ENCODE results near the gene ANKS1A. TPM values are rescaled to one million over a fixed set of nuclear protein-coding genes. Genes with fewer than 3 reads are reported as not detected.

ANKS1A gene
- total and polyA plus RNA-seq, 2 experiments from 2014 or later: 12.1 to 31.9 TPM

DNA sequence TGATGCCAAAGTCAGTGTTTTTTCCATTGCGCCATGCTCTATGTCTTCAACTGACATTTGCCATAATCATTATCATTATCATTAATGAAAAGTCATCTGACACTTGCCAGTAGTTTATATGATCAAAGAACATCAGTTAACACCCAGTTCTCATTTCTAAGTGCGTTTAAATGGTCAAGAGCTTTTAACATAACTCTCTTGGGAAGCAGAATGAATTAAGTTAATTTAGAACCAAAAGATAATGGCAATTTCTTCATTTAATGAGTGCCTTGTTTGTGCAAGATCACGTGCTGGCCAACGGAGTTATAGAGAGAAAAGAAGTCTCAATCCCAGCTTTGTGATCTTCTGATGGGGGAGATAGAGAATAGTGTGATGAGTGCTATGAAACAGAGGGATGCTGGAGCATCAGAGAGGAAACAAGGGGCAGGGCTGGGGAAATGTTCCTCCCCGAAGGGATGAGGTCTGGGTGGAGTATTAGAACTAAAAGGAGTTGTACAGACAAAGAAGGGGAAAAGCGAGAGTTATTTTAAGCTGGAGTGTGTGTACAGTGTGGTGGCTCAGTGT lies 20.3 kb downstream of the ANKS1A start:
- Mint-ChIP-seq H3K4me1 (peaks cover 13% of the 10 kb centered on the region), H3K9me3 (no peaks in the 10 kb centered on the region; the same call in 2 of the 3 replicates), H3K4me3 (no peak overlapping the region), H3K36me3 (ENCODE audit: low read depth) (no peaks in the 10 kb centered on the region; the same call in 2 of the 3 replicates), H3K27ac (peak overlapping the region; percentile 20; the same call in 1 of the 2 replicates), H3K27me3 (ENCODE audit: insufficient read depth, low read depth, poor library complexity) (no peaks in the 10 kb centered on the region)
- Histone ChIP-seq H3K9me2 (ENCODE audit: insufficient read depth) (no peaks in the 10 kb centered on the region), H3K79me2 (replicated peaks; ENCODE audit: insufficient read depth) (peaks cover 90% of the 10 kb centered on the region), H3K27me3 (ENCODE audit: insufficient read depth) (no peaks in the 10 kb centered on the region), H3K4me1 (ENCODE audit: insufficient read depth) (no peaks in the 10 kb centered on the region), H3K27ac (ENCODE audit: low read depth) (no peak overlapping the region), H4K20me1 (replicated peaks; ENCODE audit: insufficient read depth) (peaks cover 34% of the 10 kb centered on the region), H3K36me3 (ENCODE audit: insufficient read depth) (no peaks in the 10 kb centered on the region), H3K4me3 (no peak overlapping the region), H2AFZ (no peak overlapping the region), H3F3A (replicated peaks; ENCODE audit: low read depth) (no peaks in the 10 kb centered on the region), H3K4me2 (no peak overlapping the region)
- DNase-seq (ENCODE audit: low spot score) (no peak), ATAC-seq (no peak)
- TF ChIP-seq, protein P1, sequence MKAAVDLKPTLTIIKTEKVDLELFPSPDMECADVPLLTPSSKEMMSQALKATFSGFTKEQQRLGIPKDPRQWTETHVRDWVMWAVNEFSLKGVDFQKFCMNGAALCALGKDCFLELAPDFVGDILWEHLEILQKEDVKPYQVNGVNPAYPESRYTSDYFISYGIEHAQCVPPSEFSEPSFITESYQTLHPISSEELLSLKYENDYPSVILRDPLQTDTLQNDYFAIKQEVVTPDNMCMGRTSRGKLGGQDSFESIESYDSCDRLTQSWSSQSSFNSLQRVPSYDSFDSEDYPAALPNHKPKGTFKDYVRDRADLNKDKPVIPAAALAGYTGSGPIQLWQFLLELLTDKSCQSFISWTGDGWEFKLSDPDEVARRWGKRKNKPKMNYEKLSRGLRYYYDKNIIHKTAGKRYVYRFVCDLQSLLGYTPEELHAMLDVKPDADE (IDR thresholded peaks at IDR 0.05): no peak
- TF ChIP-seq EZH2 (IDR thresholded peaks at IDR 0.05; ENCODE audit: low read depth, unreplicated experiment): no peak
- no peak for TF ChIP-seq NANOG (IDR thresholded peaks at IDR 0.05; ENCODE audit: borderline replicate concordance)
- no peak for TF ChIP-seq EZH2phosphoT487 (IDR thresholded peaks at IDR 0.05; ENCODE audit: unreplicated experiment)
- no peak for TF ChIP-seq STAT1 (IDR thresholded peaks at IDR 0.05; ENCODE audit: unreplicated experiment)
- no peak for TF ChIP-seq ZNF462 (CRISPR knock-in tag; IDR thresholded peaks at IDR 0.05)
- no peak for TF ChIP-seq REST (IDR thresholded peaks at IDR 0.05; ENCODE audit: unreplicated experiment)
- no peak for TF ChIP-seq JUNB (IDR thresholded peaks at IDR 0.05; ENCODE audit: unreplicated experiment)
- TF ChIP-seq CREB1 (CRISPR knock-in tag; IDR thresholded peaks at IDR 0.05; ENCODE audit: low read depth): no peak
- no peak for TF ChIP-seq CTCF (conservative IDR thresholded peaks at IDR 0.05; ENCODE audit: low read depth in 2 of 2)
- no peak for TF ChIP-seq ZNF114 (CRISPR knock-in tag; IDR thresholded peaks at IDR 0.05)
- no peak for TF ChIP-seq ZNF331 (CRISPR knock-in tag; IDR thresholded peaks at IDR 0.05; ENCODE audit: low read depth)

Measured in GM23338 (cell line).